Retinal pigment epithelial cell (primary cell): ENCODE results near the gene CDK1.
A peak's percentile ranks its signal among the peaks of the same experiment; 100 is the strongest.
"Not testable (repeated sequence)": the region's sequence is repeated elsewhere in the genome, so short reads cannot be mapped to it uniquely, and the experiment has no call there.

Experiments used
- DNase-seq: peaks from one replicate; pipeline ENCODE4 v3.0.0-alpha.2; 2010; ENCODE audit warnings: low read depth
- H3K4me3 ChIP-seq: 2 replicates; pipeline ENCODE4 v1.5.1; 2011; ENCODE audit warnings: mild to moderate bottlenecking, low read length, control low read depth, moderate library complexity
- CTCF ChIP-seq: conservative IDR thresholded peaks from 2 replicates; pipeline ENCODE4 v1.5.1; 2011; ENCODE audit warnings: low read depth, low read length, control low read depth, inconsistent platforms

Gene CDK1

GRCh38 chr10:60820093-60820754 lies 41.9 kb downstream of the CDK1 start:
- no peak overlapping the region for H3K4me3 ChIP-seq
- TF ChIP-seq CTCF, result peak; percentile 49

GRCh38 chr10:60821656-60822055 lies 43.4 kb downstream of the CDK1 start:
- DNase-seq, result no peak
- no peak overlapping the region for H3K4me3 ChIP-seq
- TF ChIP-seq CTCF, result no peak

More at GRCh38 chr10:60820093-60820754, 41.9 kb downstream of the CDK1 start:
- DNase-seq, result no peak

- H3K4me3 ChIP-seq, result no peak overlapping the region
- no peak for TF ChIP-seq CTCF
- no peak for DNase-seq
Measured at GRCh38 chr10:60822809-60823208, 44.5 kb downstream of the CDK1 start.

GRCh38 chr10:60823324-60823723 lies 45.0 kb downstream of the CDK1 start:
- TF ChIP-seq CTCF, result no peak
- no peak for DNase-seq
- H3K4me3 ChIP-seq, result no peak overlapping the region

GRCh38 chr10:60825520-60825919 lies 47.2 kb downstream of the CDK1 start:
- no peak for DNase-seq
- no peak for TF ChIP-seq CTCF

GRCh38 chr10:60827791-60828488 lies 49.7 kb downstream of the CDK1 start:
- TF ChIP-seq CTCF, result no peak
- H3K4me3 ChIP-seq, result no peak overlapping the region
- DNase-seq, result peak; percentile 25

More at GRCh38 chr10:60825520-60825919, 47.2 kb downstream of the CDK1 start:
- H3K4me3 ChIP-seq, result no peak overlapping the region

GRCh38 chr10:60828489-60828852 lies 50.2 kb downstream of the CDK1 start:
- DNase-seq, result no peak
- TF ChIP-seq CTCF, result no peak
- H3K4me3 ChIP-seq, result no peak overlapping the region

GRCh38 chr10:60832136-60832535 lies 53.9 kb downstream of the CDK1 start:
- not testable (repeated sequence) for DNase-seq, H3K4me3 ChIP-seq
